Astrocyte of the spinal cord (primary cell): ENCODE measurements around the gene TLCD3A.
"Not testable (repeated sequence)": the region's sequence is repeated elsewhere in the genome, so short reads cannot be mapped to it uniquely, and the experiment has no call there.

Experiments
- DNase-seq: peaks from one replicate; pipeline ENCODE4 v3.0.0; 2011; ENCODE audit warnings: low read depth, low spot score
- H3K4me3 ChIP-seq: 2 replicates; pipeline ENCODE4 v1.5.1; 2011; ENCODE audit warnings: low read depth, mild to moderate bottlenecking, low read length, moderate library complexity
- CTCF ChIP-seq: IDR thresholded peaks from 2 replicates; pipeline ENCODE4 v1.5.1; 2012; ENCODE audit warnings: low read depth, mild to moderate bottlenecking, low read length, inconsistent platforms
- in situ Hi-C: cut with HindIII; loops from 2 replicates; pipeline ENCODE4 v1.10.0; 2017; ENCODE audit warnings: low sequenced_read_pairs

Gene TLCD3A

GRCh38 chr17:773467-774312 lies 41.3 kb downstream of the TLCD3A start:
- no peak overlapping the region for H3K4me3 ChIP-seq
- in situ Hi-C loops, result no loop called here
- no peak for DNase-seq
- no peak for TF ChIP-seq CTCF

- in situ Hi-C loops, result no loop called here
- DNase-seq, result no peak
- H3K4me3 ChIP-seq, result no peak overlapping the region
- TF ChIP-seq CTCF, result no peak
Measured at GRCh38 chr17:774313-774584, 41.9 kb downstream of the TLCD3A start.

GRCh38 chr17:778096-778495 lies 45.7 kb downstream of the TLCD3A start:
- in situ Hi-C loops, result no loop called here

GRCh38 chr17:781805-782731 lies 49.7 kb downstream of the TLCD3A start, which contains the start of the genes GLOD4 and MRM3:
GLOD4 (minus strand) TSS chr17:782280; CDS start chr17:782255, 25 bp downstream.
MRM3 (plus strand) TSS chr17:782353; CDS start chr17:782379, 26 bp downstream.
- peak within 1 kb of the TSS; percentile 99 for H3K4me3 ChIP-seq
- TF ChIP-seq CTCF, result no peak
- in situ Hi-C loops, result no loop called here
- peak; percentile 86 for DNase-seq

More at GRCh38 chr17:778096-778495, 45.7 kb downstream of the TLCD3A start:
- no peak for TF ChIP-seq CTCF
- no peak for DNase-seq
- H3K4me3 ChIP-seq, result no peak overlapping the region

GRCh38 chr17:784143-784542 lies 51.7 kb downstream of the TLCD3A start:
- in situ Hi-C loops, result no loop called here
- H3K4me3 ChIP-seq, result no peak overlapping the region

GRCh38 chr17:785901-786300 lies 53.5 kb downstream of the TLCD3A start:
- DNase-seq, H3K4me3 ChIP-seq, in situ Hi-C loops: not testable (repeated sequence)

More at GRCh38 chr17:784143-784542, 51.7 kb downstream of the TLCD3A start:
- no peak for TF ChIP-seq CTCF
- DNase-seq, result no peak
